GM18519 (cell line): Measurements from ENCODE around the gene MS4A8.
"Not testable (repeated sequence)": the region's sequence is repeated elsewhere in the genome, so short reads cannot be mapped to it uniquely, and the experiment has no call there.

Source experiments
- ATAC-seq: cut with Tn5 transposase; IDR thresholded peaks from one replicate; pipeline ENCODE4 v1.9.1; 2021; ENCODE audit warnings: mild to moderate bottlenecking, moderate library complexity; ENCODE audit not compliant: unreplicated experiment, low FRiP score

The MS4A8 gene

GRCh38 chr11:60724420-60724819 lies 25.0 kb downstream of the MS4A8 start, which contains the start of gene MS4A18:
Gene MS4A18, plus strand, starts transcription at chr11:60724720.
- ATAC-seq = no peak

DNA sequence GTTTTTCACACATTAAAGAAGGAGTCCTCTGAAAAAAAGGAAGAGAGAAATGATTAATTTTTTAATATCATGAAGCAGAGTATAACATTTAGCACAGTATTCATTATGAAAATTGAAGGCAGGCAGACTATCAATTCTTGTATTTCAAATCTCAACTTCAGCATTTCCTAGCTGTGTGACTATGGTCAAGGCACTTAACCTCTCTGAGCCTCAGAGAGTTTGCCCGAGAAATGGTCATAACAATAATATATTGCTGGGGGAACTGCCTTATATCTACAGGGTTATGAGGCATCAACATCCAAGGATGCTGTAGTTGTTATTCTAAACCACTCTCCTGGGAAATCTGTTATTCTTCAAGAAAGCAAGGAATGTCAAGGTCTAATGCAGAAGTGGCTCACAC lies 26.2 kb downstream of the MS4A8 start:
- no peak for ATAC-seq

DNA sequence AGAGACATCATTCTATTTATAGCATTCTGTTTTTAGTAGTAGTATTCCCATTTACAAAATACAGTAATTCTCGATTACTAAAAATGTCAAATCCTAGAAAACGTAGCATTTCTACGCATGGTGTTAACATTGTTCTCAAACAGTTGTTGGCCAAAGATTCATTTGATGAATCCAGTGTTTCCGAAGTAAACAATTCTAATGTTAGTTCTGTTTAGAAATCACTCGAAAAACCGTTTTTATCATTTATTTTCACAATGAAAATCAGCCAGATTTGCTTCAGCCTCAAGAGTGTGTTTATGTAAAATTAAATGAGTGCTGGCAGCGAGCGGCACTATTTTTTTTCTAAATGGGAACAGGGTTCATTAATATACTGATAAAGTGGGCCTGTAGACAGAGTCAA lies 32.2 kb downstream of the MS4A8 start:
- no peak for ATAC-seq

DNA sequence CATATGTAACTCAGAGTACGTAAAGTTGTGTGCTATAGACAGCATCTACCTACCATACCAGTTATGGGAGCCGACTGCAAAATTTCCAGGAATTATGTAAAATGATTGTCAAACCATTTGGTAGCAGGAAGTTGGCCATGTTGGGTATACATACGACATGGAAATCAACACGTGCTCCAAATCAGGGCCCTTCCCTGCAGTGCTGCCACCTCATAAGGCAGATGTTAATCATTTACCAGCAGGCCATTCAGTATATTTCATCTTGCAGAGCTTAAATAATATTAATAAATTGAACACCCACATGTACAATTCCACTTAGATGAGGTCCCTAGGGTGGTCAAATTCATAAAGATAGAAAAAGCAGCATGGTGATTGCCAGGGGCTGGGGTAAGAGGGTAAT lies 34.9 kb downstream of the MS4A8 start:
- ATAC-seq = no peak

GRCh38 chr11:60739114-60739513 lies 39.7 kb downstream of the MS4A8 start:
- no peak for ATAC-seq

GRCh38 chr11:60740573-60740972 lies 41.2 kb downstream of the MS4A8 start:
- no peak for ATAC-seq

DNA sequence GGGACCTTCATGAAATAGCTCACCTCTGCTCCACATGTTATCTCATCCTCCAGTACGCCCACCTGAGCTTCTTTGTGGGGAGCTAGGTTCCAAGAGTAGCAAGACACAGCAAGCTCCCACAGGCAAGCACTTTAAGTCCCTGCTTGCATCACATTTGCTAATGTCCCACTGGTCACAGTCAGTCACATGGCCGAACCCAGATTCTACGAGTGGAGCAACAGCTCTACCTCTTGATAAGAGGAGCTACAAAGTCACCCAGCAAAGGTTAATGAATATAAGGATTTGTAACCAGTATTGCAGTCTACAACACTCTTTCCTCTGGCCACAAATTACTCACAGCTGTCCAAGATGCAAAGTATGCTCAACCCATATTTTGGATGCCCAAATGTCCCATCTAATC lies 42.0 kb downstream of the MS4A8 start:
- no peak for ATAC-seq

GRCh38 chr11:60743058-60743457 lies 43.6 kb downstream of the MS4A8 start:
- no peak for ATAC-seq

- ATAC-seq = no peak
Measured at GRCh38 chr11:60744114-60744513, 44.7 kb downstream of the MS4A8 start.

DNA sequence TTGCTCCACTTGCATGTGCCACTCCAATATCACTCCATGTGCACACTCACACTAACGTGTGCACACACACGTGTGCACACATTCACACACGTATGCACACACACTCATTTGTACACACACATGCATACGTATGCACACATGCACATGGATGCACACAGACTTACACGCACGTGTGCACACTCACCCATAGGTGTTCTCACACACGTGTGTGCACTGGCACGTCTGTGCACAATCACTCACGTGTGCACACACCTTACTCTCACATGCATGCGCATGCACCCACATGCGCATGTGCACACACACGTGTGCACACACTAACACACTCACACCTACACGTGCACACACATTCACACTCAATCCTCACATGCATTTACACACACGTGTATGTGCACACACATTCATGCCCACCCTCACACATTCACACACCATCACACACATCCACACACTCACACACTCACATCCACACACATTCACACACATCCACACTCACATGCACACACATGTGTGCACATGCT lies 48.0 kb downstream of the MS4A8 start:
- ATAC-seq = no peak

DNA sequence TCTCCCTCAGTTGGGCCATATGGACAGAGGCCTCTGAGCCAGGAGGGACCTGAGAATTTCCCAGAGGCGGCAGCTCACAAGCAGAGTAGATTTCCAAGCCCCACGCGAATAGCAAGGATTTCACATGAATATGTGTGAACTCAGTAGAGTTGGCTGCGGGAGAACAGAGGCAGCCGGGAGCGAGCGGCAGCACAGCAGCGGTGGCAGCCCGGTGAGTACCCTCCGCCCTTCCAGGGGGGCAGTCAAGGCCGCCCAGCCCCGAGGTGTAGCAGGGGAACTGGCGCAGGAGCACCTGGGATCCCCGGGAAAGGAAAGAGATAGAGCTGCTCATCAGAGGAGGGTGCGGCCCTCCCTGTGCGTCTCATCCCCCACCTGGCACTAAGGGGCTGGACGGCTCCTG lies 48.8 kb downstream of the MS4A8 start:
- ATAC-seq = no peak

DNA sequence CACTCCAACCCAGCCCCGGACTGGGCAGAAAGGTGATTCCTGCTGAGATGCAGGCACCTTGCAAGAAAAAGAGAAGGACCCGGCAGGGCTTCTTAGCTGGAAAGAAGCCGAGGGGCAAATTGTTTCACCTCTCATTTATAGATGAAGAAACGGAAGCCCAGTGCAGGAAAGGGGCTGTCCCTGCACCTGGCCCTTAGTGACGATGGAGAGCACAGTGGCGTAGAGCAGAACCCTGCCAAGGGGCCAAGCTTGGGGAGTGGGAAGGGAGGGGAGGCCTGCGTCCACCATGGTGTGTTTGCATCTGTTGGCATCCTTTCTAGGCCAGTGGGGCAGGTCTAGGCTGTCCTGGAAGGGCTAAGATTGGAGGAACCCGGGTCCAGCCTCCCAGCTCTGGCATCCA lies 49.4 kb downstream of the MS4A8 start:
- no peak for ATAC-seq

DNA sequence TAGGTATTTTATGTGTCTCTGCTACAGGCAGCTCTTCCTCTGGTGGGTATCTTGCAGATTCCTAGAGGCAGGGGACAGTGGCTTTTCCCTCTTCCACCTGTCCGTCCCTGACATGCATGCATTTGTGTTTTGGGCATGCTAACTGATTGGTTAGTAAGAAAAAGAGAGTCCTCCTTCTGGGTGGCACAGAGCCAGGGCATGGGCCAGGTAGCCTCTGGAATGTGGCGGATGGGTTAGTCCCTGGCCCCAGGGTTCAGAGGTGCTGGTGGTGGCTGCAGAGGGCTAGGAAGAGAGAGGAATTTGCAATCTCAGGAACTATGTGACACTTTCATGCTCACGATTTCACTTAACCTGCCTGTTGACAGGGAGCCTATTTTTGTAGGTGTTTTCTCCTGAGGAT lies 51.5 kb downstream of the MS4A8 start:
- ATAC-seq = no peak

- no peak for ATAC-seq
Measured at GRCh38 chr11:60753309-60753708, 53.9 kb downstream of the MS4A8 start.

GRCh38 chr11:60754887-60755286 lies 55.5 kb downstream of the MS4A8 start:
- ATAC-seq = no peak

- ATAC-seq = no peak
Measured at GRCh38 chr11:60756307-60757032, 57.1 kb downstream of the MS4A8 start, which contains the start of gene MS4A15. Gene MS4A15, plus strand, starts transcription at chr11:60756867. Its CDS starts 6,867 bp downstream, at chr11:60763734.

DNA sequence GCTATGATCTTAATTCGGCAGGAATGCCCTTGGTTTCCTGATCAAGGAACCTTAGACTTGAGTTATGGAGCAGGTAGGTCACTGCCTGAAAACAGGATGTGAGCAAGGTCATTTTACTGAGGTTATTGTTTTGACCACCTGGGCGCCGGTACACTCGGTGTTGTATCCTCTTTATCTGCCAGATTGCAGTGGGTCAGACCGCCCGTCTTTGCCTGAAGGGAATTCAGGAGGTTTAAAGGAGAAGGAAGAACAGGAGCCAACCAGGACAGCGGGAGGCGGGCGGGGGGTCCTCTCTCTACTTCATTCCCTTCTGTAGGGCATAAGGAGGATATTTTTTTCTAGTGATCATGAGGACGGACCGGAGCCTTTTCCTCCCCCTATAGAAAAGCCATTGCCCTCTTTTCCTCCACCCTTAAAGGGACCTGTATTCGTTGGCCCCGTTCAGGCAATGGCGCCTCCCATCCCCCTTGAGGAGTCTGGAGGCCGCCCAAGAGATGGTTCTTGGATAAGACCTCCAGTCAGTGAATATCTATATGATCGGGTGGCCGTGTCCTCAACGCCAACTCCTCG lies 57.9 kb downstream of the MS4A8 start:
- ATAC-seq = no peak

- not testable (repeated sequence) for ATAC-seq
Measured at GRCh38 chr11:60758671-60759070, 59.3 kb downstream of the MS4A8 start.

GRCh38 chr11:60759438-60760225 lies 60.2 kb downstream of the MS4A8 start:
- not testable (repeated sequence) for ATAC-seq

DNA sequence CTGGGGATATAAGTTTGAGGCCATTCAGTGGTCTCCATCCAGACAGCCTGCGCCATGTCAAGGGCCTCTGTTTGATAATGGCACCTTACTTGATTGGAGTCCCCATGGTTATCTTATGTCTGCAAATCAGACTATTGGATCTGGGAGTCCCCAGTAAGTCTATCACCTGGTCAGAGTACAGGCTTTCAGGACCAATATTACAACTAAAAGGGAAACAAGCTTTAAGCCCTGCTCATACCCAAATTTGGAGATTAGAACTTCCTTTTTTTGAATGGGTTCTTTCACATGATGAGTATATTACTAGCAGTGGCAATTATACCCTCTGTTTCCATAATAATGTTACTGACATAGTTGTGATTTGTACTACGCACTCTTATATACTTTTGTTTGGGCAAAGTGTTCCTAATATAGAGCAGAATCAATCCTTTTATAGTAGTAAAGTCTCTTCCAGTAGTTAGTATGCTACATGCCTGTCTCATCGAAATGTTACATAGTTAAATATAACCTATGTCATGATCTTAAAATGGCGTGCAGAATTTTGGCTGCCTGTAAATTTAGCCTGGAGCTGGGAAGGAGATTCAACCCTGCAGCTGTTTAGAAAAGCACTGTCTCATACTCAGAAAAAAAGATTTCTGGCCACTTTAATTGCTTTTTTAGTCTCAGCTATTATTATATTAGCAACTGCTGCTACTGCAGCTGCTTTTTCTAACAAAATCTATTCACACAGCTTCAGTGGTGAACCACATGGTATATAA lies 62.2 kb downstream of the MS4A8 start:
- no peak for ATAC-seq
